Motor neuron (in vitro differentiated cells): ENCODE data around the gene AATK. TPM values are rescaled to one million over a fixed set of nuclear protein-coding genes. Genes with fewer than 3 reads are reported as not detected.

Experiments used
- ATAC-seq, 8 experiments: fragments of 200-7000 bp; cut with Tn5 transposase; replicated peaks in 6 of 8; 2 replicates each; pipeline ENCODE4 v1.8.0; 2021; ENCODE audit warnings: mild to moderate bottlenecking in 8 of 8, moderate library complexity in 8 of 8
- H3K27ac ChIP-seq, 2 donors: fragments of 250-450 bp; sonication (Bioruptor Pico); 2 replicates each; pipeline ENCODE4 v1.9.0; 2021; ENCODE audit warnings: antibody characterized with exemption in 2 of 2, mild to moderate bottlenecking in 2 of 2, moderate library complexity in 1 of 2
- H3K4me1 ChIP-seq, 2 donors: fragments of 250-450 bp; sonication (Bioruptor Pico); replicated peaks in 1 of 2; 2 replicates each; pipeline ENCODE4 v1.6.1; 2021; ENCODE audit warnings: antibody characterized with exemption in 2 of 2, mild to moderate bottlenecking in 2 of 2, moderate library complexity in 1 of 2
- H3K4me3 ChIP-seq, 5 donors: fragments of 250-450 bp; sonication (Bioruptor Pico); 2 replicates each; pipeline ENCODE4 v1.9.0; 2021; ENCODE audit warnings: antibody characterized with exemption in 5 of 5, mild to moderate bottlenecking in 5 of 5, moderate library complexity in 4 of 5
- WGBS, 10 experiments: fragments of 450-650 bp; shearing (Covaris generic); methylation state at CpG; one replicate each; pipeline ENCODE4 v1.0.0; 2022; 5-methylcytosine and 5-hydroxymethylcytosine counted together
- in situ Hi-C, 9 experiments: fragments of 400-800 bp; cut with MboI; loops; one replicate each; pipeline ENCODE4 v1.15.0; 2021; ENCODE audit warnings: low sequenced_read_pairs in 9 of 9, low pct_unique_long_range_greater_than_20kb in 2 of 9; ENCODE audit not compliant: unreplicated experiment in 9 of 9
- total RNA-seq, 8 experiments: library from RNA; unstranded; fragments of 300-600 nt; gene quantifications; 2 replicates each; pipeline versions ENCODE4 v1.2.3 to v1.2.4, GENCODE V29; 2022

The AATK gene
- total RNA-seq, 8 experiments from 2014 or later: 0.36 to 8.1 (median 3.9) TPM

- no peak for ATAC-seq
- Histone ChIP-seq H3K4me1 (peaks cover 0 to 3% of the 10 kb centered on the region in 2 donors), H3K27ac (no peak overlapping the region), H3K4me3 (no peak overlapping the region)
- WGBS, 10 experiments: 80 to 84% (median 82%) methylated on average over 1 to 7 of the region's 30 CpGs; no CpG with 5 or more reads in 6 of the 10 experiments
- in situ Hi-C loops: loop anchor here in 1 of 9 experiments (25.0 kb wide), 1 partner anchor 98 kb away; no protein-coding TSS in a partner anchor
Observed at GRCh38 chr17:81110488-81111040, 55.5 kb downstream of the AATK start.

- Histone ChIP-seq H3K4me3 (no peak overlapping the region), H3K27ac (no peak overlapping the region), H3K4me1 (peaks cover 0 to 3% of the 10 kb centered on the region in 2 donors)
- 88 to 97% (median 95%) methylated on average over 6 to 16 of the region's 22 CpGs; no CpG with 5 or more reads in 3 of the 10 experiments for WGBS, 10 experiments
- no peak for ATAC-seq
- in situ Hi-C loops: loop anchor here in 1 of 9 experiments (25.0 kb wide), 1 partner anchor 98 kb away; no protein-coding TSS in a partner anchor
Observed at GRCh38 chr17:81109957-81110356, 56.1 kb downstream of the AATK start.

- peak in 1 of 8 experiments; percentile 16 for ATAC-seq
- in situ Hi-C loops: loop anchor here in 1 of 9 experiments (25.0 kb wide), 1 partner anchor 96 kb away; no protein-coding TSS in a partner anchor
- no peak overlapping the region for H3K27ac ChIP-seq
- no peak overlapping the region for H3K4me3 ChIP-seq
- WGBS, 10 experiments: 80 to 97% methylated on average over 2 to 5 of the region's 9 CpGs; no CpG with 5 or more reads in 8 of the 10 experiments
- H3K4me1 ChIP-seq: peaks cover 0 to 3% of the 10 kb centered on the region in 2 donors
Observed at GRCh38 chr17:81108220-81108619, 57.8 kb downstream of the AATK start.

GRCh38 chr17:81106716-81107115 lies 59.3 kb downstream of the AATK start:
- Histone ChIP-seq H3K27ac (no peak overlapping the region), H3K4me3 (no peak overlapping the region), H3K4me1 (peaks cover 0 to 5% of the 10 kb centered on the region in 2 donors)
- in situ Hi-C loops: loop anchor here in 1 of 9 experiments (25.0 kb wide), 1 partner anchor 94 kb away; no protein-coding TSS in a partner anchor
- WGBS, 10 experiments: no CpG with 5 or more reads among the region's 24 CpGs
- no peak for ATAC-seq

- peaks cover 10 to 27% of the 10 kb centered on the region in 2 donors for H3K4me1 ChIP-seq
- no peak overlapping the region for H3K4me3 ChIP-seq
- no peak for ATAC-seq
- in situ Hi-C loops: loop anchor here in 1 of 9 experiments (25.0 kb wide), 1 partner anchor 91 kb away; no protein-coding TSS in a partner anchor
- no peak overlapping the region for H3K27ac ChIP-seq
- 100% methylated on average over 1 of the region's 20 CpGs; no CpG with 5 or more reads in 8 of the 10 experiments for WGBS, 10 experiments
Observed at GRCh38 chr17:81103379-81103778, 62.6 kb downstream of the AATK start.

GRCh38 chr17:81102869-81103268 lies 63.2 kb downstream of the AATK start:
- H3K4me1 ChIP-seq: peaks cover 15 to 32% of the 10 kb centered on the region in 2 donors
- no peak overlapping the region for H3K4me3 ChIP-seq
- ATAC-seq: no peak
- H3K27ac ChIP-seq: no peak overlapping the region
- 72 to 100% (median 100%) methylated on average over 2 to 5 of the region's 17 CpGs; no CpG with 5 or more reads in 7 of the 10 experiments for WGBS, 10 experiments
- in situ Hi-C loops: loop anchor here in 1 of 9 experiments (25.0 kb wide), 1 partner anchor 91 kb away; no protein-coding TSS in a partner anchor

GRCh38 chr17:81102352-81102751 lies 63.7 kb downstream of the AATK start:
- 40 to 100% (median 88%) methylated on average over 1 to 7 of the region's 12 CpGs; no CpG with 5 or more reads in 5 of the 10 experiments for WGBS, 10 experiments
- H3K27ac ChIP-seq: no peak overlapping the region
- ATAC-seq: no peak

GRCh38 chr17:81101614-81102306 lies 64.3 kb downstream of the AATK start:
- in situ Hi-C loops: loop anchor here in 1 of 9 experiments (25.0 kb wide), 1 partner anchor 89 kb away; no protein-coding TSS in a partner anchor
- WGBS, 10 experiments: 81 to 100% (median 97%) methylated on average over 2 to 10 of the region's 33 CpGs; no CpG with 5 or more reads in 7 of the 10 experiments
- no peak overlapping the region for H3K27ac ChIP-seq
- no peak overlapping the region for H3K4me3 ChIP-seq
- peaks cover 26 to 43% of the 10 kb centered on the region in 2 donors for H3K4me1 ChIP-seq
- peak; percentile 68 to 93 (median 69) for ATAC-seq

More at GRCh38 chr17:81102352-81102751, 63.7 kb downstream of the AATK start:
- in situ Hi-C loops: loop anchor here in 1 of 9 experiments (25.0 kb wide), 1 partner anchor 90 kb away; no protein-coding TSS in a partner anchor
- Histone ChIP-seq H3K4me1 (peaks cover 20 to 38% of the 10 kb centered on the region in 2 donors), H3K4me3 (no peak overlapping the region)

- in situ Hi-C loops: loop anchor here in 1 of 9 experiments (25.0 kb wide), 1 partner anchor 88 kb away; no protein-coding TSS in a partner anchor
- ATAC-seq: no peak
- 70 to 100% (median 90%) methylated on average over 1 to 4 of the region's 10 CpGs; no CpG with 5 or more reads in 7 of the 10 experiments for WGBS, 10 experiments
- no peak overlapping the region for H3K4me3 ChIP-seq
- H3K4me1 ChIP-seq: peaks cover 37 to 54% of the 10 kb centered on the region in 2 donors
- peak overlapping the region in 1 of 2 donors; percentile 79 for H3K27ac ChIP-seq
Observed at GRCh38 chr17:81100668-81101067, 65.4 kb downstream of the AATK start.

- in situ Hi-C loops: loop anchor here in 4 of 9 experiments (10.0 to 25.0 kb wide), 3 partner anchors 88 to 113 kb away; partner anchors contain the start of gene CHMP6 (in 3 of the 4)
- H3K4me3 ChIP-seq: no peak overlapping the region
- no peak for ATAC-seq
- H3K27ac ChIP-seq: peak overlapping the region; percentile 33 to 79
- H3K4me1 ChIP-seq: peaks cover 45 to 61% of the 10 kb centered on the region in 2 donors
- 39 to 100% (median 92%) methylated on average over 1 to 7 of the region's 23 CpGs; no CpG with 5 or more reads in 6 of the 10 experiments for WGBS, 10 experiments
Observed at GRCh38 chr17:81099888-81100287, 66.1 kb downstream of the AATK start.

GRCh38 chr17:81097943-81098308 lies 68.1 kb downstream of the AATK start:
- in situ Hi-C loops: loop anchor here in 3 of 9 experiments (10.0 to 25.0 kb wide), 2 partner anchors 103 to 111 kb away; partner anchors contain the start of gene CHMP6 (in 3 of the 3)
- H3K27ac ChIP-seq: peak overlapping the region in 1 of 2 donors; percentile 90
- ATAC-seq: peak in 2 of 8 experiments; percentile 0 to 3
- peaks cover 64 to 78% of the 10 kb centered on the region in 2 donors for H3K4me1 ChIP-seq
- 90% methylated on average over 4 of the region's 13 CpGs; no CpG with 5 or more reads in 9 of the 10 experiments for WGBS, 10 experiments
- H3K4me3 ChIP-seq: no peak overlapping the region

- ATAC-seq: peak; percentile 17 to 64 (median 30)
- H3K4me3 ChIP-seq: peak overlapping the region in 2 of 5 donors; percentile 5 to 18
- in situ Hi-C loops: loop anchor here in 3 of 9 experiments (10.0 to 25.0 kb wide), 2 partner anchors 103 to 110 kb away; partner anchors contain the start of gene CHMP6 (in 3 of the 3)
- peak overlapping the region; percentile 23 to 90 for H3K27ac ChIP-seq
- WGBS, 10 experiments: 60% methylated on average over 1 of the region's 31 CpGs; no CpG with 5 or more reads in 9 of the 10 experiments
- peaks cover 68 to 83% of the 10 kb centered on the region in 2 donors for H3K4me1 ChIP-seq
Observed at GRCh38 chr17:81097134-81097942, 68.7 kb downstream of the AATK start.
